GM19035 (cell line): ENCODE results near the gene SYTL2.

Experiments used
- ATAC-seq: cut with Tn5 transposase; IDR thresholded peaks from one replicate; pipeline ENCODE4 v1.9.1; 2021; ENCODE audit not compliant: unreplicated experiment

Gene SYTL2

GRCh38 chr11:85740481-85741400, 70.2 kb downstream of the SYTL2 start:
- no peak for ATAC-seq

- ATAC-seq: no peak
Observed at GRCh38 chr11:85737738-85738137, 73.2 kb downstream of the SYTL2 start.

GRCh38 chr11:85735876-85736460, 75.0 kb downstream of the SYTL2 start:
- no peak for ATAC-seq

DNA sequence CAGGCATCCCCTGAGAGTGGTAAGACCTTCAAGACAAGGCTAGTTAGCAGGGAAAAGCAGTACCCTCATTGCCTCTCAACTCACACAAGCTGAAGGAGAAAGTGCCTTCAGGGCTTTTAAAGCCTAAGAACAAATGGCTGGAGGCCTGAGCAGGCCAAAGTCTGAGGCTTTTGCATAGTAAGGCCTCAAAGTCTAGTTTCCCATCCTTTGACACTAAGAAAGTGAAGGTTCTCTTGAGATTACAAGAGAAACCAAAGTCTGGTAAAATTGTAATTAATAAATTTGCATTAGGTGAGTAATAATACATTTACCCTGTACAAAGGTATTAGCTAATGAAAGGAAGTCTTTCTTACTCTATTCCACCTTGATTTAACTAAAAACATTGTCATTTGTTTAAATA, 78.0 kb downstream of the SYTL2 start:
- ATAC-seq: no peak

- ATAC-seq: no peak
Observed at GRCh38 chr11:85726381-85726780, 84.6 kb downstream of the SYTL2 start.

DNA sequence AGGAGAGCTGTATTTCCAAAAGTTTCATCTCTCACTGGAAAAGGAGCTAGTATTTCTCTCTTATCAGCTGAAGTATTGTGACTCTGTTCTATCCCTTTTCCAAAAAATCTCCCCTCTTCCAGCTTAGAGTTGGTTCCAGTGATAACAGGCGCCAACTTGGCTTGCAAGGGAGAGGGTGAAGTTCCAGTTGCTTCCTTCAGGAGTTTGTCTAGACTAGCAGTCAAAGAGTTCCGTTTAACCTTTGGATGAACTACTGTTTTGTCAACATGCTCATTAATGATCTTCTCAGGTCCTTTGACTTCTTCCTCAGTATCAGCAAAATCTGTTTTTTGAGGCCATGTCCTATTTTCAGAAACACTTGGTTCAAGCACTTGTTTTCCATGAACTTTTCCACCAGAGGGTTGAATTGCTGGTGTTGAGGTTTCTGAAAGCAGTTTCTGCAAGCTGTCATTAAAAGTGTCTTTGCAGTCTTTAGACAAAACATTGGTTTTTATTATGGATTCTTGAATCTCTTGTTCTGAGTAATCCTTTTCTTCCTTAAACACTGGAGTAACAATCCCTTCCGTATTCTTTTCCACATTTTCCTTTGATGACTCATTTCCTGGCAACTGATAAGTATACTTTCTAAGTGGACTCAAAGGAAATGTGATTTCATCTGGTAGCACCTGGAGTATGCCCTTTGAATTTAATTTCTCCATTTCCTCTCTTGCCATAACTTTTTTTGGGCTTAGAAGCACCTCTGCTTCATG, 85.3 kb downstream of the SYTL2 start:
- ATAC-seq: no peak

- ATAC-seq: no peak
Observed at GRCh38 chr11:85724748-85725465, 86.0 kb downstream of the SYTL2 start.

DNA sequence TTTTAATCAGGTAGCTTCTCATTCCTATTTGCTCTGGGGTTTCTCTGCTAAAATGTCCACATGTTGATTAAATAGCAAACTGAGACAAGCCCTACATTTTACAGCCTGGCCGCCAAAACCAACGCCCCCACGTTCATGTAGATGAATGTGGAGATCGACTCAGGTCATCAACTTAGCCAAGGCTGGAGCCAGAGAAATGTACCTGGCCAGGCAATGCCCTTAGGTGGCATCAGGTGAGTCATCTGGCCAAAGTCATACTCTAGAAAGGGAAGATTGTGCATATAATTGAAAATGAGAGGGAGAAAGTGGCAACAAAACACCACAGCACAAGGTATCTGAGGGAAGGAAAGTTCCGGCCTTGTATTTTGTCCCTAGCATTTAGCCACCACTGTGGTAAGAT, 87.9 kb downstream of the SYTL2 start:
- ATAC-seq: no peak

DNA sequence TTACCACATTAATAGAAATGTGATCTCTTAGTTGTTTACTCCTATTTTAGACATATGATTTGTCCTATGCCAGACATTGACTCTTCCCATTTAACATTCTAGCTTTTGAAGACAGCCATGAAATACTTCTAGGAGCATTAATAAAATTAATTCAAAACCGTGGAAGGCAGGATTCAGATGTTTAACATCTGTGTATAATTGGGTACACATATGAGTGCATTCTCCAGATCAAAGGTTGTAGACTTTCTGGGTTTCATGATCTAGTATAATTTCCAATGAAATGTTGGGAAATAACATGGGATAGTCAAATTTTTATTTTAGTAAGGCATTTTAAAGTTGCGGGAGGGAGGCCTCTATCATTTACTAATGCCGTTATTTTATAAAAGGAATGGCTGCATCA, 89.8 kb downstream of the SYTL2 start:
- ATAC-seq: no peak

DNA sequence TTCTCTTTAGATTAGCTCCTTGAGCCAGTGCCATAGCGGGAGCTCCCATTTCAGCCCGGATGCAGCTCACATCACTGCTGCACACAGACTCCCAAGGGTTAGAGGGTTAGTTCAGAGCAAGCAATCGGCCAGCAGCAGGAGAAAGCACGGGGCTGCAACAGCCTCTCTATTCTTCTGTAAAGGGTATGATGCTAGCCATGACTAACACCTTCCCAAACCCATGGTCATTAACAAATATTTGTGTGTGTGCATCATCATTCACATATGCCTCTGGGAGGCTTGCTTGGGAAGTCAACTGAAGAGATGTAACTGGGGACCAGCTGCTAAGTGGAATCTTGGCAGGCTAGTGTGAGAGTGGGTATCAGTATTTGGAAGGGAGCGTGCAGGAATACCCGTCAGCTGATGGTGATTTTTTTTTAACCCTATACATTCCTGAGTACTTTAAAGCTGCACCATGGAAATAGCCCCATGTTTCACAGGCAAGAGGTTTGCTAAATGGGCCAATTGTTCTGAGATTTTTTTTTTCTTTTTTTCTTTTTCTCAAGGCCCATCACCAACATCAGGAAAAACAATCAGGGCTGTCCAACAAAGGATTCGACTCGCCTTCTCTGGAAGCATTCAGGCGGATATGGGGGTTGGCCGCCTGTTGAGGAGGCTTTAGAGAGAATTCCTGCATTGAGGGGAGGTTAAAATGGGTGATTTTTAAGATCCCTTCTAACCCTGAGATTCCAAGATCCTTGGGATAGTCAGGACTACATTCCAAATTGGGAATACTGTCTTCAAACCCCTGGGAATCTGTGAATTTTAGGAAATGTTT, 91.7 kb downstream of the SYTL2 start:
- ATAC-seq: no peak

DNA sequence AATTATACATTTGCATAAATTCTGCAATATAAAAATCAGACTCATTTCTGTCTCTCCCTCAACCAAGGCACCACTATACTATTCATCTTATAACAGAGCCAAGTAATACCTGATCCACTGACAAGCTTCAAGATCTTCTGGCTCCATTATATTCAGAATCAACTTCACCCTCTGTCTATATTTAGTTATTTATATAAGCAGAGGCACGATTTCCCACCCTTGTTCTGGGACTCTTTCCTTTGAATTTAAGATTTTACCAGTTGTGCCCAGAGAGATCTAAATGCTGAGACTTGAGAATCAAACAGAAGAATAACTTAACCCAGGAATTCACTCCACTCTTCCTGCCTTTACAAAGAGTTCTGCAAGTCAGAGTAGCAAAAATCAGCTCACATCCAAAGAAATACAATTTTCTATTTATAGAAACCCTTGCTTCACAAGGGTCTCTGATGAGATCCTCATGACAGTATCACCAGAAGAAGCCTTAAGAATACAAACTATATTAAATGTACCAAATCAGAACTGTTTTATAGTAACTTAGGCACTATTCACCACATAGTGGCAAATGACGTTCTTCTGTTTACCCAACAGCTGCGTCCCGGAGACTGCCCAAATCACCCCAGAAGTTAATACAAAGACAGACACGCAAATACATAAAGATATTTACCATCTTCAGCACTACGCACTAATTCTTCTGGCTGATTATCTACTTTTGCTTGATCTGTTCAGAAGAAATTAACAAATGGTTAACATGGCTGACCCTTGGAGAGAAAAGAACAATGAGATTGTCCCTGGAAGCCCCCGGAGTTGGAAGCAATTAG, 92.6 kb downstream of the SYTL2 start:
- no peak for ATAC-seq

DNA sequence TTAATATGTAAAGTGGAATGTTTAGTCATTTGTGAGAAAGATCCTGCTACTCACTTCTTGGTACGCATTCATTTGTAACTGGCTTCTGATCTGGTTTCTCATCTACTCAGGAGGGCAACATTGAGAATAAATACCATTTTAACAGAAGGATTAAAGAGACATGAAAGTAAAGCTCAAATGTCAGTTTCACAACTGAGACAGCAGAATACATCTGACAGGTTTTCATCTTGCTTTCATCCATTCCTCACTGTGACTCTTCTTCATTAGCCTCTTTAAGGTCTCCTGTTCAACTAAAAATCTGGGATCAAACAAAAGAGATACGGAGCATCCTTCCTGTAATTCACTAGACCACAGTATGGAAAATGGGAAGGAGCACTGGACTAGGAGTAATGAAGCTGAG, 93.5 kb downstream of the SYTL2 start:
- no peak for ATAC-seq

DNA sequence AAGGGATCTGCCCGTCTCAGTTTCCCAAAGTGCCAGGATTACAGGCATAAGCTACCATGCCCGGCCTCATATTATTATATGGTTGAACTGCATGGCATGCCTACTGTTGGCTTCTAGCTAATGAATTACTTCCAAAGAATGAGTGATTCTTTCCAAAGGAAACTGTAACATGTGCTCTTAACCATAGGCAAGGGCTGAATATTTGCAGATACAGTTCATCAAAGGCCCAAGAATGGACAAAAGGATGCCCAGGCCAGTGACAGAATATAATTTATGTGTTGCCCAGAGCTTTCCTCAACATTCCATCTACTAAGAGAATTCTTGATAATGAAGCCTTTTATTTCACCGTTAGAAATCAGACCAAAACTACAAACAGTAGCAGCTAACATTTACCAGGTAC, 98.0 kb downstream of the SYTL2 start:
- ATAC-seq: no peak

- ATAC-seq: no peak
Observed at GRCh38 chr11:85710917-85711316, 100.0 kb downstream of the SYTL2 start.

- ATAC-seq: no peak
Observed at GRCh38 chr11:85709941-85710702, 100.8 kb downstream of the SYTL2 start.

GRCh38 chr11:85705800-85706199, 105.1 kb downstream of the SYTL2 start:
- ATAC-seq: no peak

DNA sequence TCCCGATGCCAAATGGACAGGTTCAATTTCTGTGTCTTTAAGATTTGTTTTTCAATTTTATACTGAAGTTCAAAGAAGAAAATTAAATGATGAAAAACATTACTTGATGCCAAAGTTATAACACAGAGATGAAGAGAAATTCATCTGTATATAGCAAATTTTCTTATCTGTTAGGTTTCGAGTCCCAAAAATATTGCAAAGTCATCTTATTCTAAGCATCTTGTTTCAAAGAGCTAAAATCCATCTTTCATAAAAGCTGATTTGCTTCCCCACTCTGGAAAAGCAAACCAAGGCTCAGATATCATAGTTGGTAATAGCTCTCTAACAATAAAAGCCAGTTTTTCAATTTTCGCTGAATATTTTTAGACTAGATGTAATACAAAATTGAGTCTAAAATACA, 106.0 kb downstream of the SYTL2 start:
- ATAC-seq: no peak

GRCh38 chr11:85699957-85700741, 110.8 kb downstream of the SYTL2 start:
- ATAC-seq: peak; percentile 93
